PC-3 (cell line): ENCODE data around the gene TSC22D2. TPM values are rescaled to one million over a fixed set of nuclear protein-coding genes. Genes with fewer than 3 reads are reported as not detected.

Experiments used
- ATAC-seq: fragments of 200-7000 bp; cut with Tn5 transposase; 2 replicates; pipeline ENCODE4 v1.9.1; 2020; ENCODE audit warnings: mild to moderate bottlenecking, moderate library complexity
- BruUV-seq: library from RNA; stranded (reverse); fragments of 400-500 nt; replicated peaks from 2 replicates; lab custom pipeline; 2021; lab: Mats Ljungman, UMichigan
- CTCF ChIA-PET: fragments of 300-600 bp; sonication (Branson Sonifier 250); formaldehyde crosslinking; loops from one replicate; lab custom pipeline; 2022; ENCODE audit warnings: antibody characterized with exemption; lab: Charles Lee
- POLR2A ChIA-PET: fragments of 300-600 bp; sonication (Branson Sonifier 250); formaldehyde crosslinking; loops from one replicate; lab custom pipeline; 2022; ENCODE audit warnings: antibody characterized with exemption; ENCODE audit not compliant: unreplicated experiment; lab: Charles Lee
- DNase-seq: peaks from one replicate; pipeline ENCODE4 v3.0.0-alpha.2; 2015
- H2AFZ ChIP-seq: fragments of 300-600 bp; sonication (generic); 2 replicates; pipeline ENCODE4 v1.6.0; 2016; ENCODE audit warnings: antibody characterized with exemption, low read length
- H3F3A ChIP-seq: fragments of 300-600 bp; sonication (generic); one replicate; pipeline ENCODE4 v1.6.0; 2017; ENCODE audit warnings: antibody characterized with exemption, low read length, control low read depth, mild to moderate bottlenecking; ENCODE audit not compliant: unreplicated experiment
- H3K27ac ChIP-seq: fragments of 300-600 bp; sonication (generic); 2 replicates; pipeline ENCODE4 v1.5.1; 2016; ENCODE audit warnings: mild to moderate bottlenecking, low read length
- H3K27me3 ChIP-seq: fragments of 300-600 bp; sonication (generic); 2 replicates; pipeline ENCODE4 v1.6.1; 2016; ENCODE audit warnings: low read length, mixed read lengths
- H3K36me3 ChIP-seq: fragments of 300-600 bp; sonication (generic); 2 replicates; pipeline ENCODE4 v1.6.1; 2016; ENCODE audit warnings: low read depth, mixed run types, low read length, mixed read lengths
- H3K4me1 ChIP-seq: fragments of 300-600 bp; sonication (generic); 2 replicates; pipeline ENCODE4 v1.5.1; 2016; ENCODE audit warnings: low read length; ENCODE audit not compliant: insufficient read depth
- H3K4me2 ChIP-seq: fragments of 300-600 bp; sonication (generic); 2 replicates; pipeline ENCODE4 v1.6.0; 2016; ENCODE audit warnings: low read length
- H3K4me3 ChIP-seq: fragments of 300-600 bp; sonication (generic); 2 replicates; pipeline ENCODE4 v1.5.1; 2016; ENCODE audit warnings: mild to moderate bottlenecking, low read length, mixed read lengths
- H3K79me2 ChIP-seq: fragments of 300-600 bp; sonication (generic); 2 replicates; pipeline ENCODE4 v1.6.1; 2017; ENCODE audit warnings: low read length, mixed read lengths
- H3K9ac ChIP-seq: fragments of 300-600 bp; sonication (generic); 2 replicates; pipeline ENCODE4 v1.6.0; 2016; ENCODE audit warnings: mild to moderate bottlenecking, low read length
- H3K9me2 ChIP-seq: fragments of 300-600 bp; sonication (generic); replicated peaks from 2 replicates; pipeline ENCODE4 v1.6.1; 2016; ENCODE audit warnings: mixed run types, low read length, mixed read lengths
- H3K9me3 ChIP-seq: fragments of 300-600 bp; sonication (generic); 2 replicates; pipeline ENCODE4 v1.6.1; 2016; ENCODE audit warnings: low read length, mixed read lengths
- H4K20me1 ChIP-seq: fragments of 300-600 bp; sonication (generic); 2 replicates; pipeline ENCODE4 v1.6.1; 2016; ENCODE audit warnings: low read length, mixed read lengths
- CTCF ChIP-seq: fragments of 300-600 bp; sonication (generic); conservative IDR thresholded peaks from 2 replicates; pipeline ENCODE4 v1.5.1; 2017; ENCODE audit warnings: antibody characterized with exemption, low read depth, mild to moderate bottlenecking, low read length
- EZH2 ChIP-seq: fragments of 300-600 bp; sonication (generic); IDR thresholded peaks from one replicate; pipeline ENCODE4 v1.6.1; 2017; ENCODE audit warnings: antibody characterized with exemption, mild to moderate bottlenecking, low read length; ENCODE audit not compliant: unreplicated experiment
- EZH2phosphoT487 ChIP-seq: fragments of 300-600 bp; sonication (generic); IDR thresholded peaks from 2 replicates; pipeline ENCODE4 v1.6.1; 2018; ENCODE audit warnings: mild to moderate bottlenecking, antibody characterized with exemption, low read length, borderline replicate concordance
- intact Hi-C: fragments of 100-400 bp; cut with micrococcal nuclease; formaldehyde crosslinking; loops from 2 replicates; pipeline ENCODE4 v1.9.0; 2023
- total RNA-seq: library from RNA; depleted of rRNA; stranded (reverse); fragments of >200 nt; gene quantifications from 2 replicates; pipeline ENCODE4 v1.2.3, GENCODE V29; 2014

Gene TSC22D2
- total RNA-seq, 1 experiment from 2014 or later, result 9.6 TPM

GRCh38 chr3:150399060-150399459 is 9.0 kb upstream of the TSC22D2 start:
- H2AFZ ChIP-seq, result no peak overlapping the region
- no peak overlapping the region for H3K4me3 ChIP-seq
- no peaks in the 10 kb centered on the region for H4K20me1 ChIP-seq
- no peaks in the 10 kb centered on the region for H3K36me3 ChIP-seq
- ATAC-seq (no peak), DNase-seq (no peak)
- H3K4me1 ChIP-seq, result 0 out of 2 replicates have a peak, but pooled peaks cover 2% of the 10 kb centered on the region
- no TSS peak for BruUV-seq
- H3K27ac ChIP-seq, result no peak overlapping the region
- TF ChIP-seq EZH2 (no peak), CTCF (no peak), EZH2phosphoT487 (no peak)
- no peak overlapping the region for H3K4me2 ChIP-seq
- ChIA-PET POLR2A (no interaction called here), CTCF (no interaction called here)
- no peaks in the 10 kb centered on the region for H3K79me2 ChIP-seq
- H3K9ac ChIP-seq, result no peak overlapping the region
- intact Hi-C loops, result no loop called here
- H3F3A ChIP-seq, result no peaks in the 10 kb centered on the region
- no peaks in the 10 kb centered on the region for H3K27me3 ChIP-seq
- H3K9me3 ChIP-seq, result no peaks in the 10 kb centered on the region
- H3K9me2 ChIP-seq, result no peaks in the 10 kb centered on the region

DNA sequence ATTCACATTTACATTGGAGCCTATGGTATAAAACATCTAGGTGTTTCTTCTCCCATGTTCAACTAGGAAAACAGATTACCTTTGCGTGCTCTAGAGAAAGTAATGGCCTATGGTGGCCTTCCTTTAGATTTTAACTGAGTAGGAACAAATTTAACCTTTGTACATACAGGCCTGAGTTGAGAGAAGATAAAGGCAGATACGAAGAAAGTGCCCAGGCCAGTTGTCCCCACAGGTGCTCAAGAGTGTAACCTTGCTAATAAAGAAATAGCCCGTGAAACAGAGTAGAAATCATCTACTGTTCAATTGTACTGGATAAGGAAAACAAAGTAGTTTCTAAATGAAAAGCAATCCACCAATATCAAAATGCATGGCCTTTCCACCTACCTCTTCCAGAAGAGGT is 6.8 kb upstream of the TSC22D2 start:
- Histone ChIP-seq H3K27ac (no peak overlapping the region), H3K9me2 (peaks cover 1% of the 10 kb centered on the region; the same call in 1 of the 2 replicates), H3K4me3 (no peak overlapping the region), H3K27me3 (no peaks in the 10 kb centered on the region), H3K79me2 (peaks cover 4% of the 10 kb centered on the region; the same call in 1 of the 2 replicates), H3K36me3 (no peaks in the 10 kb centered on the region), H3K9ac (no peak overlapping the region), H2AFZ (no peak overlapping the region), H3F3A (no peaks in the 10 kb centered on the region), H3K9me3 (no peaks in the 10 kb centered on the region), H3K4me1 (peaks cover 8% of the 10 kb centered on the region), H3K4me2 (no peak overlapping the region), H4K20me1 (no peaks in the 10 kb centered on the region)
- no peak for ATAC-seq
- CTCF ChIA-PET, result no interaction called here
- BruUV-seq, result no TSS peak
- no peak for TF ChIP-seq EZH2
- TF ChIP-seq EZH2phosphoT487, result no peak
- no peak for TF ChIP-seq CTCF
- intact Hi-C loops, result no loop called here
- POLR2A ChIA-PET, result no interaction called here
- no peak for DNase-seq

DNA sequence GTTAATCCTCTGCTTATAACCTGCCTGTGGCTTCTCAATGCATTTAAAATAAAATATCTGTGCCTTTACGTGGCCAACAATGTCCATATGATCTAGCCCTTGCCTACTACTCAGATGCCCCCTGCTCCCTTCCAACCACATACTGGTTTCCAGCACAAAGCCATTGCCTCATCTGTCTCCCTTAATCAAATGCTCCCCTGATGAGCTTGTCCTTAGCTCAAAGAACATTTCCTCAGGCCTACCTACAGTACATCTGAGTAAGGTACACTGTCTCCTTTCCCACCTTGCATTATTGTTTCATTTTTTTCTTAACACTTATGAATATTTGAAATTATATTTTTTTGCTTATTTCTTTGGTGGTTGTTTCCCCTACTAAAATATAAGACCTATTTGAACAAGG is 5.9 kb upstream of the TSC22D2 start:
- DNase-seq, result no peak
- H3K4me3 ChIP-seq, result no peak overlapping the region
- no TSS peak for BruUV-seq
- H3K4me1 ChIP-seq, result peaks cover 17% of the 10 kb centered on the region
- no peaks in the 10 kb centered on the region for H3F3A ChIP-seq
- no peaks in the 10 kb centered on the region for H4K20me1 ChIP-seq
- intact Hi-C loops, result no loop called here
- peaks cover 9% of the 10 kb centered on the region; the same call in 1 of the 2 replicates for H3K79me2 ChIP-seq
- no peaks in the 10 kb centered on the region for H3K27me3 ChIP-seq
- H3K9me2 ChIP-seq, result peaks cover 3% of the 10 kb centered on the region; the same call in 1 of the 2 replicates
- H3K4me2 ChIP-seq, result no peak overlapping the region
- CTCF ChIA-PET, result interaction anchor here (0.7 kb wide), 1 partner anchor 10 kb away, joined by 3 read pairs; no protein-coding TSS in a partner anchor
- POLR2A ChIA-PET, result no interaction called here
- no peak for ATAC-seq
- no peak overlapping the region for H3K9ac ChIP-seq
- H2AFZ ChIP-seq, result no peak overlapping the region
- H3K36me3 ChIP-seq, result no peaks in the 10 kb centered on the region
- TF ChIP-seq CTCF (no peak), EZH2phosphoT487 (no peak), EZH2 (no peak)
- H3K27ac ChIP-seq, result no peak overlapping the region
- no peaks in the 10 kb centered on the region for H3K9me3 ChIP-seq
